NCI-H128 (cell line): Measurements from ENCODE around the gene KIF13A.
"Not testable (repeated sequence)": the region's sequence is repeated elsewhere in the genome, so short reads cannot be mapped to it uniquely, and the experiment has no call there.

Experiments used
- DNase-seq: peaks from one replicate; lab custom pipeline; 2025; ENCODE audit not compliant: unreplicated experiment; lab: John Stamatoyannopoulos, UW

The KIF13A gene

GRCh38 chr6:17935188-17936149 lies 52.0 kb downstream of the KIF13A start:
- DNase-seq = no peak

GRCh38 chr6:17933716-17934115 lies 53.7 kb downstream of the KIF13A start:
- no peak for DNase-seq

- DNase-seq = no peak
Measured at GRCh38 chr6:17932330-17932852, 55.0 kb downstream of the KIF13A start.

GRCh38 chr6:17931227-17931626 lies 56.2 kb downstream of the KIF13A start:
- DNase-seq = no peak

GRCh38 chr6:17930321-17930993 lies 57.0 kb downstream of the KIF13A start:
- DNase-seq = no peak

- no peak for DNase-seq
Measured at GRCh38 chr6:17928514-17929430, 58.7 kb downstream of the KIF13A start.

- no peak for DNase-seq
Measured at GRCh38 chr6:17927705-17928104, 59.7 kb downstream of the KIF13A start.

- DNase-seq = no peak
Measured at GRCh38 chr6:17923401-17923863, 64.0 kb downstream of the KIF13A start.

GRCh38 chr6:17921454-17921853 lies 66.0 kb downstream of the KIF13A start:
- DNase-seq = no peak

- DNase-seq = no peak
Measured at GRCh38 chr6:17919496-17919895, 67.9 kb downstream of the KIF13A start.

- no peak for DNase-seq
Measured at GRCh38 chr6:17917837-17918763, 69.3 kb downstream of the KIF13A start.

GRCh38 chr6:17914651-17915050 lies 72.8 kb downstream of the KIF13A start:
- no peak for DNase-seq

GRCh38 chr6:17912521-17912920 lies 74.9 kb downstream of the KIF13A start:
- no peak for DNase-seq

- not testable (repeated sequence) for DNase-seq
Measured at GRCh38 chr6:17911656-17912055, 75.8 kb downstream of the KIF13A start.

GRCh38 chr6:17910189-17910588 lies 77.2 kb downstream of the KIF13A start:
- no peak for DNase-seq

- no peak for DNase-seq
Measured at GRCh38 chr6:17908831-17909230, 78.6 kb downstream of the KIF13A start.

GRCh38 chr6:17907406-17908229 lies 79.8 kb downstream of the KIF13A start:
- DNase-seq = no peak

GRCh38 chr6:17905611-17906592 lies 81.5 kb downstream of the KIF13A start:
- DNase-seq = no peak
